NCI-H1417 (cell line): Measurements from ENCODE around the gene ADAMTS3.
A peak's percentile ranks its signal among the peaks of the same experiment; 100 is the strongest.
"Not testable (repeated sequence)": the region's sequence is repeated elsewhere in the genome, so short reads cannot be mapped to it uniquely, and the experiment has no call there.

Experiments
- DNase-seq, 3 experiments: peaks; one replicate each; lab custom pipeline; 2025; lab: John Stamatoyannopoulos, UW

The ADAMTS3 gene

GRCh38 chr4:72552447-72552846, 16.6 kb downstream of the ADAMTS3 start:
- no peak for DNase-seq

DNA sequence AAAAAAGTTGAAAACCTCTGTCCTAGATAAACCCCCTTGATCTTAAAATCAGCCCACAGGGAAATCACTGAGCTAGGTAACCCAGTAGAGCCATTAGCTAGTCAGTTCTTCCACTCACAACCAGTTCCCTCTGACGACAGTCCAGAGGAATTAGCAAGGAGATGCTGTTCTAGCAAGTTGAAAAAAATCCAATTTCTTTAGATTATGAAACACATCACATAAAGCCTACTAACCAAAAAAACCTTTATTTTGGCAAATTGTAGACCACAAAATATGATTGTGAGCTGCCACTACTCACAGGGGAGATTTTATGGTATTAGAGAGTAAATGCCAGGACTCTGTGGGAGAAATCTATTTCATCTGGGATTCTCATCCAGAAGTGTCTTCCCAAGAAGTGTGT, 22.6 kb downstream of the ADAMTS3 start:
- no peak for DNase-seq

DNA sequence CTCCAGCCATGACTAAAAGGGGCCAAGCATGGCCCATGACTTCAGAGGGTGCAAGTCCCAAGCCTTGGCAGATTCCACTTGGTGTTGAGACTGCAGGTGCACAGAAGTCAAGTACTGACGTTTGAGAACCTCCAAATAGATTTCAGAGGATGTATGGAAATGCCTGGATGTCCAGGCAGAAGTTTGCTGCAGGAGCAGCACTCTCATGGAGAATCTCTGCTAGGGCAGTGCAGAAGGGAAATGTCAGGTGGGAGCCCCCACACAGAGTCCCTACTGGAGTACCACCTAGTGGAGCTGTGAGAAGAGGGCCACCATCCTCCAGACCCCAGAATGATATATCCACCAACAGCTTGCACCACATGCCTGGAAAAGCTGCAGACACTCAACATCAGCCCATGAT, 28.3 kb downstream of the ADAMTS3 start:
- not testable (repeated sequence) for DNase-seq

GRCh38 chr4:72538006-72538405, 31.0 kb downstream of the ADAMTS3 start:
- no peak for DNase-seq

DNA sequence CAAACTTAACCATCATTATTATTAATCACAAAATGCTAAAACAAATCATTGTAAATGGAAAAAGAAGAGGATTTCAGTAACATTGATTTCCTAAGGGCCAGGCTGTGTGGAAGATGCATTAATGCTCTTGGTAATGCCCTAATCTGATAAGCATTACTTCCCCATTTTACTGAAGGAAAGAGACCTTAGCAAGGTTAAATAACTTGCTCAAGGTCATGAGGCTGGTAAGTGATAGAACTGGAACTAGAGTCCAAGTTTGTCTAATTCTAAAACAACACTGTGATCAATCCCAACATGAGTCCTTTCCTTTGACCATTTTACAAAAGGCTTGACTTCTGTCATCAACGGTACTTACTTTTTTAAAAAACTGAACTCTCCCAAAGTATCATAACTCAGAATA, 32.6 kb downstream of the ADAMTS3 start:
- DNase-seq = no peak

- DNase-seq = no peak
These were observed 37.2 kb downstream of the ADAMTS3 start for GRCh38 chr4:72531768-72532290.

DNA sequence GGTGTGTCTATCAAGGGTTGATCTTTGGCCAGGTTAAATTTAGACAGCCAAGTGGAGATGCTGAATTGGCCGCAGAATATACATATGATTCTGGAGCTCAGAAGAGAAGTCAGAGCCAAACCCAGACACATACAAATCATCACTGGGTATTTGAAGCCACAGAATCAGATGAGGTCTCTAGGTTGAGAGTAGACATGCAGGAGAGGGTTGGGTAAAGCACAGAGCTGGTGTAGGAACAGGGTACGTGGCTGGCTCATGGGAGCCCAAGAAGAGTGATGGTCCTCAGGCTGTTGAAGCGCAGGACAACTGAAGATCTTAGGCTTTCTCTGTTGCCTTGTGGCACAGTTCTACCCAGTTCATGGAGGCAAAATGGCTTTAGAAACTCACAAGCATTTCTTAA, 37.7 kb downstream of the ADAMTS3 start:
- DNase-seq = no peak

GRCh38 chr4:72529148-72529822, 39.7 kb downstream of the ADAMTS3 start:
- no peak for DNase-seq

GRCh38 chr4:72527038-72527646, 41.9 kb downstream of the ADAMTS3 start:
- no peak for DNase-seq

- DNase-seq = no peak
These were observed 43.1 kb downstream of the ADAMTS3 start for GRCh38 chr4:72525938-72526337.

DNA sequence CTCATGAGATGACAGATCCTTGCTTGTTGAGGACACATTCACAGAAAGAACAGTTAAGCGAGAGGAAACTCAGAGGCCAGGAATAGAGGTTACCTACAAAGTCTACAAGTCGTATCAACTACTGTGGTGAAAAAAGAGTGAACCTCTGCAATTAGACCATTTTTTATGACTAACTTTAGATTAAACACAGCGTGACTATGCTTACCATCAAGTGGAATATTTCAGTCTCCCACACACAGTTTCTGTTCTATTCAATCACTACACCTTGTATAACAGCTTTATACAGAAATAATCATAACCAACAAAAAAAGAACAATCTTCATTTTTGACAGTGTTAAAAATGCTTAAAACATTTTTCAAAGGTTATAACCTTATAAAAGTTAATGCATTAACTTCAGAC, 46.6 kb downstream of the ADAMTS3 start:
- DNase-seq = no peak

DNA sequence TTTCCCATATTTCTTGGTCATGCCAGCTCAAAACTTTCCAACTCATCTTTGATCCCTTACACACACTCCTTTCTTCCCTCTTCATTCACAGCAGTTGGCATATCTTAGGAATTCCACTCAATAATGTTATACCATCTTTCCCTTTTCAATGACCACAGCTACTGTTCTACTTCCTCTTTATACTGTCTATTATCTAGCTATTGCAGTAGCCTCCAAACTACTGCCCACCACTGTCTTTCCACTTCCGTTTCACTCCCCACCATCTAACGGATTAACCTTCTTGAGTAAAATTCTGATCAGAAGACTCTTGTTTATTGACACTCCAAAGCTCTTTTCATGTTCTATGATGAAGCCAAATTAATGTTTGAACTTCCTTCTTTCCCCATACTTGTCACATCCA, 55.8 kb downstream of the ADAMTS3 start:
- DNase-seq = no peak

DNA sequence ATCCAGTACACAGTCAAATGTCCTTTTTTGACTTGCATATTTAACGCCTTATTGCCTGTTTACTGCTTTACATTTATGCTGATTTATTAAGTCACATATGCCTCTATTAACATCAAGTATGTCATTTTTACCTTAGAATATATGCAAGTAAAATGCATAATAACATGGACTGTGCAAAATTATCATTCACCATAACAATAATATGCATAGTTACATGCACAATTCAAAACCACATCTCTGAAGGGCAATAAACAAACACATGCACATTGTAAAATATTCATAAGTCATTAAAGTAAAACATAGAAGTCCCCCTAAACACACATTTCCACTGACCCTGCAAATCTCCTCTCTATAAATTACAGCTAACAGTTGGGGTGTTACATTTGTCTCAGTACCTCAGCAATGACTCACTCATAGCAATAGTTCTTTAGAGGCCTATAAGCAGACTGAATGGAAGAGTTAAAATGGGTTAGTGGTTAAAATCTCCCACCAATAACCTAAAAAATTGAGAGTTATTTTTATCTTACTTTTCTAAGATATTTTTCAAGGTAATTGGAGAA, 61.1 kb downstream of the ADAMTS3 start:
- no peak for DNase-seq

DNA sequence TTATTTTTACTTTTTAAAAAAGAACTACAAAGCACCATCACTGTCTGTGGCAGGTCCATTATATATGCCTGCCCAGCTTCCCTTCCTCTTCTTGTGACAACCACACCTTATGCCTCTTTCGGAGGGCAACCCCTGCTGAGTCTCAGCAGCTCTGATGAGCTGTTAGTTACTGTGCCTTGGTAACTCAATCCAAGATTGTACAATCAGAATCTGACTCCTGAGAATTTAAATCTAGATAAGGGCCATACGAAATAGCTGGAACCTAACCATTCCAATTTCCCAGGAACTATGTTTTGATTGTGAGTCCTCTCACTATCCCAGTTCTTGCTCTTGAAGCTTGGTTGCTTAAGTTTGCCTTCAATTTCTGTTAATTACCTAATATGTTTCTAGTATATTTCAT, 61.9 kb downstream of the ADAMTS3 start:
- no peak for DNase-seq

- DNase-seq = peak in 2 of 3 experiments; percentile 38 to 46
These were observed 63.7 kb downstream of the ADAMTS3 start for GRCh38 chr4:72505314-72505744.

- no peak for DNase-seq
These were observed 68.8 kb downstream of the ADAMTS3 start for GRCh38 chr4:72500214-72500613.

DNA sequence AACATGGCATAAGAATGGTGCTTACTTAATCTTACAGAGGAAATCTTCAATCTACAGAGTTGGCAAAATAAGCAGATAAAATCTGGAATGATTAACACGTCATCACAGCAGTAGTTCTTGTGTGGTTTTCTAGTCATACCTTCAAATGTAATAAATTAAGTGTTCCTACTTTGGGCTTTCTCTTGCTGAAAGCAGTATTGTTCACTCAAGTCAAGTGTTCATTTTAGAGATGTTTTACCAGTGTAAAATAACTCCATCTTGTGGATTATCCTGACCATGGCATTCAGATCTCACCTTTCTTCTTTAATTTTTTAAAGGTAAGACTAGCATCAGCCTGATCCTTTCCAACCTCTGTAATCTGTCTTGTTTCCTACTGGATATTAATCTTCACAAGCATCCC, 72.9 kb downstream of the ADAMTS3 start:
- DNase-seq = no peak

- DNase-seq = no peak
These were observed 74.9 kb downstream of the ADAMTS3 start for GRCh38 chr4:72494156-72494555.

- DNase-seq = no peak
These were observed 79.8 kb downstream of the ADAMTS3 start for GRCh38 chr4:72489267-72489666.

- DNase-seq = no peak
These were observed 82.0 kb downstream of the ADAMTS3 start for GRCh38 chr4:72486991-72487390.

- no peak for DNase-seq
These were observed 84.0 kb downstream of the ADAMTS3 start for GRCh38 chr4:72484981-72485380.

GRCh38 chr4:72473434-72473900, 95.6 kb downstream of the ADAMTS3 start:
- no peak for DNase-seq

GRCh38 chr4:72471816-72472215, 97.2 kb downstream of the ADAMTS3 start:
- no peak for DNase-seq
